Psoas muscle (tissue), 8 donors: ENCODE data around the gene GPR171. TPM values are rescaled to one million over a fixed set of nuclear protein-coding genes. Genes with fewer than 3 reads are reported as not detected.

Source experiments
- ATAC-seq, 4 donors: fragments of 200-7000 bp; cut with Tn5 transposase; one replicate each; pipeline ENCODE4 v1.9.1; 2020; ENCODE audit warnings: moderate library complexity in 3 of 4, mild to moderate bottlenecking in 2 of 4
- DNase-seq, 2 donors: peaks; one replicate each; pipeline ENCODE4 v3.0.0-alpha.2; 2020
- H3K27ac ChIP-seq: fragments of 200-600 bp; one replicate; pipeline ENCODE4 v1.8.0; 2022
- H3K27me3 ChIP-seq, 3 donors: fragments of 200-600 bp in 1 of 3; one replicate each; pipeline versions ENCODE4 v1.6.1 to v1.8.0; 2013 to 2022; ENCODE audit warnings: low read length in 2 of 3, mild to moderate bottlenecking in 2 of 3, moderate library complexity in 1 of 3; ENCODE audit not compliant: insufficient read depth in 3 of 3
- H3K36me3 ChIP-seq, 2 donors: fragments of 200-600 bp in 1 of 2; one replicate each; pipeline versions ENCODE4 v1.6.1 to v1.8.0; 2013 to 2022; ENCODE audit warnings: low read depth in 1 of 2, mild to moderate bottlenecking in 1 of 2, moderate library complexity in 1 of 2; ENCODE audit not compliant: insufficient read depth in 1 of 2
- H3K4me1 ChIP-seq: fragments of 200-600 bp; one replicate; pipeline ENCODE4 v1.8.0; 2022
- H3K4me3 ChIP-seq: fragments of 200-600 bp; one replicate; pipeline ENCODE4 v1.8.0; 2022; ENCODE audit warnings: mild to moderate bottlenecking
- H3K9me3 ChIP-seq: fragments of 200-600 bp; one replicate; pipeline ENCODE4 v1.8.0; 2022
- WGBS, 3 donors: extraction: QIAGEN DNeasy Blood & Tissue Kit; methylation state at CpG; one replicate each; pipeline versions ENCODE4 v1.1.6 to v1.1.7; 2013; 5-methylcytosine and 5-hydroxymethylcytosine counted together
- intact Hi-C, 2 donors: fragments of 100-400 bp; cut with DNase I; formaldehyde crosslinking; loops; one replicate each; pipeline versions ENCODE4 v1.11.0 to v1.14.2; 2022
- polyA plus RNA-seq, 3 donors: library from polyadenylated mRNA; stranded (reverse); fragments of 200-250 nt; gene quantifications; one replicate each; pipeline ENCODE4 v1.2.3, GENCODE V29; 2013
- total RNA-seq, 4 donors: library from RNA; stranded (reverse); fragmentation: NEBNext Ultra II Directional in 2 of 4; extraction: Animal tissue kit (Norgen Biotek cat#: 25700) in 2 of 4; gene quantifications; one replicate each; pipeline versions ENCODE4 v1.2.1 to v1.2.4, GENCODE V29; 2021 to 2023
- TF ChIP-seq, protein P1 (sequence below): fragments of 200-600 bp; IDR thresholded peaks from one replicate; pipeline ENCODE4 v1.8.0; 2022; ENCODE audit warnings: antibody characterized with exemption
- donor health status: healthy with polysubstance abuse.
- donor health status: DM: no; HTN: no; CAD: no; lungs with moderate emphysema.
- donor health status: Bipolar disorder and iron deficiency.
- donor health status: healthy.
- donor health status: DM: yes; HTN: yes; CAD: no.
- donor health status: DM: no; HTN: no; CAD: no.
- donor health status: DM: no; HTN: no; CAD: no.
- donor health status: DM: yes; HTN: yes; CAD: no.

The GPR171 gene
- total and polyA plus RNA-seq, 7 donors, result 0.05 to 0.27 (median 0.12) TPM; not detected in 3

DNA sequence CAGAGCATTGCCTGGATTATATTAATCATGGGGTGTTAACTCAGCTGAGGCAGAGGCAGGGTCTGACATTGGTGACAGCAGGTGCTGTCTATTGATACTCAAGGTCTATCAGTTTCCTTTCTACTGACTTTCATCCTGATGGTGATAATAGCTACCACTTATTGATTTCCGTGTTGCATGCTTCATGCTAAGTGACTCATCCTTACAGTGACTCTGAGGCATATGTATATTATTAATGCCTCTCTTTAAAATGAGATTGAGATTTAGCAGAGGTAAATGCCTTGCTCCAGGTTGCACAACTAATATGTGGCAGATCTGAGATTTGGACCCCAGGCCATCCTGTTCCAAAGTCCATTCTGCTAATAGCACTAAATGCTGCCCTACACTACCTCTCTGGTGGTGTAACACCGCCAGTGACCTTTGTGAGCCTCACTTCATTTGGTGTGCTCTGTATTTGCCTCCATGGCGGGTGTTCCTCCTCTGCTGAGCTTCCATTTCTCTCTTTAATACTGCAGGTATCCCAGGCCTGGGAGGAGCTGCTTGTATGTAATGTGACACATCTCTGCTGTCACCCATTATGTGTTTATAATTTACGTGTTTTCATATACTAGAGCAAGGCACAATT is 50.4 kb downstream of the GPR171 start:
- no peaks in the 10 kb centered on the region for H3K4me1 ChIP-seq
- H3K4me3 ChIP-seq, result no peak overlapping the region
- no peaks in the 10 kb centered on the region for H3K27me3 ChIP-seq
- TF ChIP-seq, protein P1, sequence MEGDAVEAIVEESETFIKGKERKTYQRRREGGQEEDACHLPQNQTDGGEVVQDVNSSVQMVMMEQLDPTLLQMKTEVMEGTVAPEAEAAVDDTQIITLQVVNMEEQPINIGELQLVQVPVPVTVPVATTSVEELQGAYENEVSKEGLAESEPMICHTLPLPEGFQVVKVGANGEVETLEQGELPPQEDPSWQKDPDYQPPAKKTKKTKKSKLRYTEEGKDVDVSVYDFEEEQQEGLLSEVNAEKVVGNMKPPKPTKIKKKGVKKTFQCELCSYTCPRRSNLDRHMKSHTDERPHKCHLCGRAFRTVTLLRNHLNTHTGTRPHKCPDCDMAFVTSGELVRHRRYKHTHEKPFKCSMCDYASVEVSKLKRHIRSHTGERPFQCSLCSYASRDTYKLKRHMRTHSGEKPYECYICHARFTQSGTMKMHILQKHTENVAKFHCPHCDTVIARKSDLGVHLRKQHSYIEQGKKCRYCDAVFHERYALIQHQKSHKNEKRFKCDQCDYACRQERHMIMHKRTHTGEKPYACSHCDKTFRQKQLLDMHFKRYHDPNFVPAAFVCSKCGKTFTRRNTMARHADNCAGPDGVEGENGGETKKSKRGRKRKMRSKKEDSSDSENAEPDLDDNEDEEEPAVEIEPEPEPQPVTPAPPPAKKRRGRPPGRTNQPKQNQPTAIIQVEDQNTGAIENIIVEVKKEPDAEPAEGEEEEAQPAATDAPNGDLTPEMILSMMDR, result no peak
- no peak for DNase-seq
- intact Hi-C loops, result no loop called here
- no peaks in the 10 kb centered on the region for H3K36me3 ChIP-seq
- no peaks in the 10 kb centered on the region for H3K9me3 ChIP-seq
- ATAC-seq, result no peak
- 96 to 98% (median 96%) methylated on average over 4 of the region's 4 CpGs for WGBS, 3 donors
- H3K27ac ChIP-seq, result no peak overlapping the region

Other genes with a start within 250 kb of the GPR171 start
- gene CLRN1, start 230.5 kb downstream of the GPR171 start, total RNA-seq, result not detected
- not detected for gene CLRN1, start 230.5 kb downstream of the GPR171 start, polyA plus RNA-seq
- 1 to 10 TPM in 2 of 4 donors, under 1 TPM in 2; 0.17 to 2.6 (median 1.1) TPM for gene MED12L, start 117.6 kb downstream of the GPR171 start, total RNA-seq
- gene MED12L, start 117.6 kb downstream of the GPR171 start, polyA plus RNA-seq, result under 1 TPM; 0.01 to 0.03 (median 0.01) TPM
- 1 to 10 TPM; 1.2 to 1.9 (median 1.7) TPM for gene P2RY14, start 75.3 kb upstream of the GPR171 start, total RNA-seq
- 1 to 10 TPM in 1 of 3 donors, under 1 TPM in 2; 0.55 to 1.2 (median 0.96) TPM for gene P2RY14, start 75.3 kb upstream of the GPR171 start, polyA plus RNA-seq
- not detected for gene GPR87, start 113.6 kb upstream of the GPR171 start, total RNA-seq
- gene GPR87, start 113.6 kb upstream of the GPR171 start, polyA plus RNA-seq, result not detected
- under 1 TPM; 0.28 to 0.88 (median 0.67) TPM for gene P2RY13, start 126.3 kb upstream of the GPR171 start, total RNA-seq
- under 1 TPM; 0.03 to 0.12 (median 0.07) TPM for gene P2RY13, start 126.3 kb upstream of the GPR171 start, polyA plus RNA-seq
- 1 to 10 TPM in 1 of 4 donors, under 1 TPM in 3; 0.25 to 1.1 (median 0.56) TPM for gene P2RY12, start 181.5 kb upstream of the GPR171 start, total RNA-seq
- gene P2RY12, start 181.5 kb upstream of the GPR171 start, polyA plus RNA-seq, result under 1 TPM in 2 of 3 donors, not detected in 1; 0.13 to 0.14 TPM